ENCODE results near the gene CAPZB.

Gene CAPZB

GRCh38 chr1:19360843-19361610, 124.3 kb downstream of the CAPZB start:
- Histone ChIP-seq H3K4me3 (peak overlapping the region; percentile 26; the same call in 1 of the 2 replicates), H3K27ac (peak overlapping the region; percentile 54), H3K9me3 (ENCODE audit: low read depth, low read length) (no peaks in the 10 kb centered on the region), H3K9ac (ENCODE audit: insufficient read length) (no peak overlapping the region), H3K36me3 (ENCODE audit: insufficient read depth, low read length) (peaks cover 3% of the 10 kb centered on the region; the same call in 1 of the 2 replicates)
- DNase-seq (ENCODE audit: low read depth, low spot score): no peak
- no peak for TF ChIP-seq FOXP2 (optimal IDR thresholded peaks at IDR 0.05; ENCODE audit: control extremely low read depth, extremely low read length, insufficient read depth)
- no peak for TF ChIP-seq POLR2AphosphoS5 (IDR thresholded peaks at IDR 0.05; ENCODE audit: borderline replicate concordance, low read depth, low read length)
- TF ChIP-seq EZH2 (IDR thresholded peaks at IDR 0.05): no peak

GRCh38 chr1:19360432-19360831, 124.9 kb downstream of the CAPZB start:
- peaks cover 9% of the 10 kb centered on the region; the same call in 1 of the 2 replicates for H3K36me3 ChIP-seq (ENCODE audit: insufficient read depth, low read length)
- no peak for TF ChIP-seq FOXP2 (optimal IDR thresholded peaks at IDR 0.05; ENCODE audit: control extremely low read depth, extremely low read length, insufficient read depth)
- TF ChIP-seq EZH2 (IDR thresholded peaks at IDR 0.05): no peak
- no peak for TF ChIP-seq POLR2AphosphoS5 (IDR thresholded peaks at IDR 0.05; ENCODE audit: borderline replicate concordance, low read depth, low read length)
- no peak overlapping the region for H3K4me3 ChIP-seq
- H3K9me3 ChIP-seq (ENCODE audit: low read depth, low read length): no peaks in the 10 kb centered on the region
- H3K27ac ChIP-seq: no peak overlapping the region
- no peak overlapping the region for H3K9ac ChIP-seq (ENCODE audit: insufficient read length)
- no peak for DNase-seq (ENCODE audit: low read depth, low spot score)

DNA sequence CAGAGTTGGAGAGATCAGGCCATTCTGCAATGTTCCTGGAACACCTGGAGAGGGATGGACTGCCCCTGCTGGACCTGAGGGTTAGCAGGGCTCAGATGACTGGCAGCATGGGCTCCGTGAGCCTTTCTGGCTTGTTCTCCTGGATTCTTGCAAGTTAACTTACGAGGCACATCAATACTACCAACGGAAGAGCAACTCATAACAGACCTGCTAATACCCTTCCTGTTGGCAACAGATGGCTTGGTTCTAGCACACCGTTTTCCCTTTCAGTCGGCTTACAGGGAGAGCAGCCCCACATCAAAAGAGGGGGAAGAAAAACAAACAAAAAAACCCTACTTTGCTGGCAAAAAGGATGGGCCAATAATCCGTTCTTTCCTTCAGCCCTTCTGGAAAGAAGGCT, 125.3 kb downstream of the CAPZB start:
- TF ChIP-seq POLR2AphosphoS5 (IDR thresholded peaks at IDR 0.05; ENCODE audit: borderline replicate concordance, low read depth, low read length) (no peak), EZH2 (IDR thresholded peaks at IDR 0.05) (no peak), FOXP2 (optimal IDR thresholded peaks at IDR 0.05; ENCODE audit: control extremely low read depth, extremely low read length, insufficient read depth) (no peak)
- no peak overlapping the region for H3K9ac ChIP-seq (ENCODE audit: insufficient read length)
- no peak for DNase-seq (ENCODE audit: low read depth, low spot score)
- no peak overlapping the region for H3K27ac ChIP-seq
- H3K9me3 ChIP-seq (ENCODE audit: low read depth, low read length): no peaks in the 10 kb centered on the region
- no peak overlapping the region for H3K4me3 ChIP-seq
- peaks cover 9% of the 10 kb centered on the region; the same call in 1 of the 2 replicates for H3K36me3 ChIP-seq (ENCODE audit: insufficient read depth, low read length)

GRCh38 chr1:19359357-19359756, 126.0 kb downstream of the CAPZB start:
- Histone ChIP-seq H3K27ac (no peak overlapping the region), H3K4me3 (no peak overlapping the region), H3K36me3 (ENCODE audit: insufficient read depth, low read length) (peaks cover 9% of the 10 kb centered on the region; the same call in 1 of the 2 replicates), H3K9me3 (ENCODE audit: low read depth, low read length) (no peaks in the 10 kb centered on the region), H3K9ac (ENCODE audit: insufficient read length) (no peak overlapping the region)
- DNase-seq (ENCODE audit: low read depth, low spot score): no peak
- TF ChIP-seq POLR2AphosphoS5 (IDR thresholded peaks at IDR 0.05; ENCODE audit: borderline replicate concordance, low read depth, low read length) (no peak), FOXP2 (optimal IDR thresholded peaks at IDR 0.05; ENCODE audit: control extremely low read depth, extremely low read length, insufficient read depth) (no peak)

GRCh38 chr1:19358710-19359109, 126.6 kb downstream of the CAPZB start:
- Histone ChIP-seq H3K27ac (no peak overlapping the region), H3K4me3 (no peak overlapping the region), H3K36me3 (ENCODE audit: insufficient read depth, low read length) (peaks cover 15% of the 10 kb centered on the region; the same call in 1 of the 2 replicates), H3K9me3 (ENCODE audit: low read depth, low read length) (no peaks in the 10 kb centered on the region), H3K9ac (ENCODE audit: insufficient read length) (no peak overlapping the region)
- TF ChIP-seq POLR2AphosphoS5 (IDR thresholded peaks at IDR 0.05; ENCODE audit: borderline replicate concordance, low read depth, low read length) (no peak), EZH2 (IDR thresholded peaks at IDR 0.05) (no peak), FOXP2 (optimal IDR thresholded peaks at IDR 0.05; ENCODE audit: control extremely low read depth, extremely low read length, insufficient read depth) (no peak)
- DNase-seq (ENCODE audit: low read depth, low spot score): no peak

DNA sequence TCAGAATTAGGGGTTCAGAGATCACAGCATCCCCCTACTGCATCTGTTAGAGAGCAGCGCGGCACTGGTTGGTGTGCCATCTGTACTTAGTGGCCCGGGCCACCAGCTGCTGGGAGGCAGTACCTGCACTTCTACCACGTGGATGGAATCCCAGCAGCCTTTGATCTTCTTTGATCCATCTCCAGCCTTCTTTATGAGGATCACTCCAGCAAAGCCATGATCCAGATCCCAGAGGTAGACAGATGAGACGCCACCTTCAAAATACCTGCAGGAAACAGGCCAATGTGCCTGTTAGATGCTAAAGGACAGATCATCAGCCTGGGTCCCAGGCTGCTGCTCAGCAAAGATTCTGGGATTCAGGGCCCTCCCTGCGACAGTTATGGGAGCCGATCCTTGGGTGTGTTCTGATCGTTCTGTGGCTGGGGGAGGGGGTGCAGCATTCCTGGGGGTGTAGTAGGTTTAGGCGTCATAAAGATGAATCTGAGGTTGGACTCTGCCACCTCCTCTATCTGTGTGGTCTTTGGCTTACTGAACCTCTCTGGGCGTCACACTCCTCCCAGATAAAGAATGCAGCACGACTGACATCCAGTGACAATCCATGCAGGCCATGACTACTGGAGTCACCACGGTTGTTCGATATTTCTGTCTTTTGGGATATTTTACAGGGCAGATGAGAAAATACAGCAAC, 127.9 kb downstream of the CAPZB start:
- no peak for DNase-seq (ENCODE audit: low read depth, low spot score)
- Histone ChIP-seq H3K27ac (no peak overlapping the region), H3K9ac (ENCODE audit: insufficient read length) (no peak overlapping the region), H3K36me3 (ENCODE audit: insufficient read depth, low read length) (peaks cover 15% of the 10 kb centered on the region; the same call in 1 of the 2 replicates), H3K9me3 (ENCODE audit: low read depth, low read length) (no peaks in the 10 kb centered on the region), H3K4me3 (no peak overlapping the region)
- no peak for TF ChIP-seq POLR2AphosphoS5 (IDR thresholded peaks at IDR 0.05; ENCODE audit: borderline replicate concordance, low read depth, low read length)
- no peak for TF ChIP-seq FOXP2 (optimal IDR thresholded peaks at IDR 0.05; ENCODE audit: control extremely low read depth, extremely low read length, insufficient read depth)
- TF ChIP-seq EZH2 (IDR thresholded peaks at IDR 0.05): no peak

DNA sequence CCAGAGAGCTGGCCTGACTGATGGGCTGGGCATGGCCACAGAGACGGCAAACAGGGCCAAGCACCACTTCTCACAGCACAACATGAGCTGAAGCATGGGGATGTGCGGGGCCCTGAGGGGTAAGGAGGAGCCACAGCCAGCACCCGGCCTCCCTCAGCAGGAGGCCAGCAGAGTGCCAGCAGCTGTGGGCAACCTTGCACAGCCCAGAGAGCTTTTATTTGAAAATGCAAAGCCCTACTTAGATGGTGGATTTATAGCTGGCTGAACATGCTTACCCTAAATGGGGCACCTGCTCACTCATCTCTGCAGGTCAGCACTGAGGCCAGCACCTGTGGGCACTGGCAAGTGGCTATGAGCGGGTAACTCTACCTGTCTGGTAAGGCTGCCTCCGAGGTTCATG, 129.1 kb downstream of the CAPZB start:
- no peaks in the 10 kb centered on the region for H3K9me3 ChIP-seq (ENCODE audit: low read depth, low read length)
- H3K4me3 ChIP-seq: no peak overlapping the region
- no peak overlapping the region for H3K27ac ChIP-seq
- H3K36me3 ChIP-seq (ENCODE audit: insufficient read depth, low read length): peaks cover 15% of the 10 kb centered on the region; the same call in 1 of the 2 replicates
- TF ChIP-seq POLR2AphosphoS5 (IDR thresholded peaks at IDR 0.05; ENCODE audit: borderline replicate concordance, low read depth, low read length): no peak
- no peak for TF ChIP-seq EZH2 (IDR thresholded peaks at IDR 0.05)
- TF ChIP-seq FOXP2 (optimal IDR thresholded peaks at IDR 0.05; ENCODE audit: control extremely low read depth, extremely low read length, insufficient read depth): no peak
- H3K9ac ChIP-seq (ENCODE audit: insufficient read length): no peak overlapping the region
- DNase-seq (ENCODE audit: low read depth, low spot score): no peak

DNA sequence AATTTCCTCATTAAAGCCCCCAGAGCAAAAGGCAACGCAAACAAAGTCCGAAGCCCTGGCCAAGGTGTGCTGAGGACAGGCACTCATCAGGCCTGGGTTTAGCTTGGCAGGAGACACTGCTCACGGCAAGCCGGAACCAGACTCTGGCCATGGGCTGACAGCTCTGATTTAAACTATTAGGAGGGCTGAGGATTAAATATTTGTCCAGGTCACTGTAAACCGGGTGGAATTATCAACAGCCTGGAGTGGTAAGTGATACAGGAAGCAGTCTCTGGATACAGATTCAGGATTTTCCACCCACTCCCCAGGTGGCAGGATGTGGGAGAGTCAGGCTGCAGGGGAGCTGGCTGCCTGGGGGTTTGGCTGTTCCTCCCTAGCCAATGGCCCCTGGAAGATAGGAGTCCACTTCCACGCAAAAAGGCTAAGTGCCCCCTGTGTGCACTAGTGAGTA, 130.8 kb downstream of the CAPZB start:
- TF ChIP-seq POLR2AphosphoS5 (IDR thresholded peaks at IDR 0.05; ENCODE audit: borderline replicate concordance, low read depth, low read length): no peak
- Histone ChIP-seq H3K4me3 (no peak overlapping the region), H3K9me3 (ENCODE audit: low read depth, low read length) (no peaks in the 10 kb centered on the region), H3K36me3 (ENCODE audit: insufficient read depth, low read length) (peaks cover 15% of the 10 kb centered on the region; the same call in 1 of the 2 replicates), H3K27ac (no peak overlapping the region), H3K9ac (ENCODE audit: insufficient read length) (no peak overlapping the region)
- DNase-seq (ENCODE audit: low read depth, low spot score): no peak

All from SK-N-MC (cell line).